Endothelial cell of umbilical vein (primary cell): ENCODE data around the gene TOX2. TPM values are rescaled to one million over a fixed set of nuclear protein-coding genes. Genes with fewer than 3 reads are reported as not detected.

ENCODE experiments used
- BruUV-seq: library from RNA; stranded (reverse); fragments of 400-500 nt; replicated peaks from 2 replicates; lab custom pipeline; 2021; lab: Mats Ljungman, UMichigan
- CTCF ChIA-PET: fragments of 300-600, 350-600 bp; sonication (Branson Sonifier 250); formaldehyde crosslinking; loops from one replicate; lab custom pipeline; 2021; ENCODE audit warnings: antibody characterized with exemption, inconsistent platforms; lab: Charles Lee
- POLR2A ChIA-PET: fragments of 300-600, 350-600 bp; sonication (Branson Sonifier 250); formaldehyde crosslinking; loops from one replicate; lab custom pipeline; 2021; ENCODE audit warnings: antibody characterized with exemption, inconsistent platforms; lab: Charles Lee
- DNase-seq: peaks from one replicate; pipeline ENCODE4 v3.0.0-alpha.2; 2011; ENCODE audit warnings: low read depth, low spot score
- FAIRE-seq: peaks from 2 replicates; lab custom pipeline; 2011; peaks lifted over from hg19 to GRCh38; lab: Jason Lieb, UNC
- H2AFZ ChIP-seq: 2 replicates; pipeline ENCODE4 v1.6.0; 2012; ENCODE audit warnings: low read depth, low read length, control low read depth, inconsistent platforms
- H3K27ac ChIP-seq: 2 replicates; pipeline ENCODE4 v1.5.1; 2011; ENCODE audit warnings: low read depth, mild to moderate bottlenecking, control low read depth, low read length, moderate library complexity; ENCODE audit not compliant: insufficient read depth
- H3K27me3 ChIP-seq, 2 experiments: 2 replicates each; pipeline versions ENCODE4 v1.6.0 to v1.6.1; 2011; ENCODE audit warnings: low read length in 2 of 2, mixed read lengths in 1 of 2; ENCODE audit not compliant: control insufficient read depth in 2 of 2, insufficient read depth in 2 of 2
- H3K36me3 ChIP-seq, 2 experiments: 2 replicates in 1 of 2; 3 replicates in 1 of 2; pipeline ENCODE4 v1.5.1; 2011; ENCODE audit warnings: low read length in 2 of 2, mild to moderate bottlenecking in 1 of 2, moderate library complexity in 1 of 2; ENCODE audit not compliant: control insufficient read depth in 2 of 2, insufficient read depth in 2 of 2; ENCODE audit errors: extremely low read depth in 1 of 2
- H3K4me1 ChIP-seq: 3 replicates; pipeline ENCODE4 v1.5.1; 2011; ENCODE audit warnings: mild to moderate bottlenecking, low read length; ENCODE audit not compliant: control insufficient read depth, insufficient read depth; ENCODE audit errors: extremely low read depth
- H3K4me2 ChIP-seq: 2 replicates; pipeline ENCODE4 v1.6.1; 2011; ENCODE audit warnings: low read length, control low read depth, mixed read lengths; ENCODE audit not compliant: insufficient read depth
- H3K4me3 ChIP-seq, 3 experiments: fragments of 200-600 bp in 1 of 3; sonication (generic), shearing (Covaris generic) in 1 of 3; replicated peaks in 1 of 3; 2 replicates each; pipeline ENCODE4 v1.5.1; 2011 to 2016; ENCODE audit warnings: control low read depth in 3 of 3, low read length in 3 of 3, mild to moderate bottlenecking in 2 of 3, inconsistent platforms in 1 of 3, low read depth in 1 of 3, moderate library complexity in 1 of 3; ENCODE audit not compliant: insufficient read depth in 1 of 3
- H3K79me2 ChIP-seq: 2 replicates; pipeline ENCODE4 v1.6.0; 2012; ENCODE audit warnings: low read length, inconsistent platforms; ENCODE audit not compliant: control insufficient read depth, insufficient read depth
- H3K9ac ChIP-seq: replicated peaks from 2 replicates; pipeline ENCODE3; 2011; ENCODE audit warnings: low read length, control low read depth; ENCODE audit not compliant: insufficient read depth; ENCODE audit errors: extremely low read depth
- H3K9me1 ChIP-seq: replicated peaks from 3 replicates; pipeline ENCODE4 v1.6.0; 2011; ENCODE audit warnings: mild to moderate bottlenecking, low read length; ENCODE audit not compliant: control insufficient read depth, insufficient read depth; ENCODE audit errors: extremely low read depth
- H3K9me3 ChIP-seq: replicated peaks from 2 replicates; pipeline ENCODE4 v1.5.1; 2012; ENCODE audit warnings: low read length, inconsistent platforms; ENCODE audit not compliant: control insufficient read depth, insufficient read depth
- H4K20me1 ChIP-seq: replicated peaks from 2 replicates; pipeline ENCODE3; 2011; ENCODE audit warnings: mild to moderate bottlenecking, low read length; ENCODE audit not compliant: control insufficient read depth, insufficient read depth; ENCODE audit errors: extremely low read depth
- EZH2 ChIP-seq: IDR thresholded peaks from 2 replicates; pipeline ENCODE4 v1.6.1; 2012; ENCODE audit warnings: borderline replicate concordance, low read depth, mild to moderate bottlenecking, moderate library complexity, low read length, inconsistent platforms; ENCODE audit not compliant: severe bottlenecking
- FOS ChIP-seq: IDR thresholded peaks from 2 replicates; pipeline ENCODE4 v1.6.1; 2011; ENCODE audit warnings: mild to moderate bottlenecking, low read length, moderate library complexity, borderline replicate concordance; ENCODE audit not compliant: insufficient read depth
- GATA2 ChIP-seq: IDR thresholded peaks from 2 replicates; pipeline ENCODE4 v1.7.0; 2011; ENCODE audit warnings: low read depth, mild to moderate bottlenecking, moderate library complexity, mixed read lengths, low read length; ENCODE audit not compliant: insufficient read length, insufficient read depth
- JUN ChIP-seq: IDR thresholded peaks from 2 replicates; pipeline ENCODE4 v1.6.1; 2011; ENCODE audit warnings: borderline replicate concordance, low read depth; ENCODE audit not compliant: insufficient read length, insufficient read depth
- MYC ChIP-seq: IDR thresholded peaks from one replicate; pipeline ENCODE4 v1.6.1; 2011; ENCODE audit warnings: mild to moderate bottlenecking, low read depth, low read length
- POLR2A ChIP-seq: IDR thresholded peaks from 2 replicates; pipeline ENCODE4 v1.6.1; 2012; ENCODE audit warnings: low read depth, mild to moderate bottlenecking, control low read depth, low read length
- POLR2AphosphoS5 ChIP-seq: IDR thresholded peaks from 2 replicates; pipeline ENCODE4 v1.6.1; 2012; ENCODE audit warnings: low read depth, mild to moderate bottlenecking, control low read depth, low read length, moderate library complexity; ENCODE audit not compliant: insufficient read depth
- dilution Hi-C: fragments of 300-500 bp; cut with MboI; formaldehyde crosslinking; loops from one replicate; pipeline ENCODE4 v1.15.0; 2019; ENCODE audit warnings: low sequenced_read_pairs; ENCODE audit not compliant: extremely low pct_ligation_motif_present
- intact Hi-C: fragments of 100-400 bp; cut with micrococcal nuclease; formaldehyde crosslinking; loops from one replicate; pipeline ENCODE4 v1.10.0; 2022
- polyA plus RNA-seq, 4 experiments: library from polyadenylated mRNA; depleted of rRNA in 3 of 4; stranded (reverse) in 3 of 4; unstranded in 1 of 4; fragments of >200 nt; gene quantifications; 2 replicates each; pipeline versions ENCODE4 v1.2.1 to v1.2.3, GENCODE V29; 2011 to 2012; ENCODE audit warnings: missing spikeins in 1 of 4
- total RNA-seq: library from RNA; stranded (reverse); gene quantifications from 2 replicates; pipeline ENCODE4 v1.2.3, GENCODE V29; 2021
- TF ChIP-seq, protein P1 (sequence below): IDR thresholded peaks from 2 replicates; pipeline ENCODE4 v1.6.1; 2011; ENCODE audit not compliant: insufficient read depth, insufficient read length
- TF ChIP-seq, protein P2 (sequence below), 2 donors: IDR thresholded peaks; 1 replicate in 1 of 2; 2 replicates in 1 of 2; pipeline ENCODE4 v1.5.1; 2011; ENCODE audit warnings: low read length in 2 of 2, mild to moderate bottlenecking in 2 of 2, moderate library complexity in 2 of 2, control low read depth in 1 of 2, inconsistent platforms in 1 of 2, low read depth in 1 of 2; ENCODE audit not compliant: insufficient read depth in 1 of 2; ENCODE audit errors: extremely low read depth in 1 of 2

TOX2 gene
- total and polyA plus RNA-seq, 2 donors (not counting 3 experiments of a cell fraction or from before 2014, with no cell fraction given), result 7.0 to 18.6 TPM

- H3K4me2 ChIP-seq, result no peak overlapping the region
- H3K9me1 ChIP-seq, result no peaks in the 10 kb centered on the region
- no peak overlapping the region for H3K9ac ChIP-seq
- no peak overlapping the region for H3K4me3 ChIP-seq
- no TSS peak for BruUV-seq
- no peaks in the 10 kb centered on the region for H3K36me3 ChIP-seq
- dilution Hi-C loops, result no loop called here
- TF ChIP-seq GATA2, result no peak
- H2AFZ ChIP-seq, result no peak overlapping the region
- POLR2A ChIA-PET, result no interaction called here
- no peak for DNase-seq
- no peaks in the 10 kb centered on the region for H4K20me1 ChIP-seq
- no peak overlapping the region for H3K27ac ChIP-seq
- no peaks in the 10 kb centered on the region for H3K9me3 ChIP-seq
- no peak for FAIRE-seq
- no peaks in the 10 kb centered on the region for H3K4me1 ChIP-seq
- intact Hi-C loops, result no loop called here
- H3K27me3 ChIP-seq, result no peaks in the 10 kb centered on the region
- CTCF ChIA-PET, result no interaction called here
- H3K79me2 ChIP-seq, result no peaks in the 10 kb centered on the region
These were observed 116.4 kb downstream of the TOX2 start for GRCh38 chr20:44031001-44031574.

DNA sequence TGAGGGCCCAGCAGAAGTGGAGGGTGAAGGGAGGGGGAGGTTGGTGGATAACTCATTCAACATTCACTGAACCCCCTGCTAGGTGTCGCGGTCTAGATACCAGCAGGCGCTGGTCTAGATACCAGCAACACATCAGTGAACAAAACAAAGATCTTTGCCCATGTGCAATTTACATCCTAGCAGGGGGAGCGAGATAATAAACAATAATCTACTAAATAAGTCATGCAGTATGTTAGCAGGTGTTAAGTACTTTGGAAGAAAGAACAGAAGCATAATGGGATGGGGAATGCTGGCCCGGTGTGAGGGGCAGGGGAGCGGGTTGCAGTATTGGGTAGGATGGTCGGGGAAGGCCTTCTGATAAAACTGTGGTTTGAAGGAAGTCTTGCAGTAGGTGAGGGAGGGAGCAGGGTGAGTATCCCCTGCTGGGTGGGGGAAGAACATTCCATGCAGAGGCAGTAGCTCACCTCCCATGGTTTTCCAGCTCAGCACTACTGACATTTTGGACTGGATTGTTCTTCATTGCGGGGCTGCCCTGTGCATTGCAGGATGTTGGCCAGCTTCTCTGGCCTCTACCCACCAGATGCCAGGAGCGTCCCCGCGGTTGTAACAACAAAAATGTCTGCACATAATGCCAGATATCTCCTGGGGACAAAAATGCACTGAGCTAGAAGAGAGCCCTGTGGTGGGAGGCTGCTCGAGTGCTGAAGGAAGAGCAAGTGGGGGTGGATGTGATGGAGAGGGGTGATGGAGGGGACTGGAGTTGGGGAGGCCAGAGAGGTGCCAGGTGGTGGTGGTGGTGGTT lies 117.3 kb downstream of the TOX2 start:
- H3K9me3 ChIP-seq, result no peaks in the 10 kb centered on the region
- H3K4me1 ChIP-seq, result no peaks in the 10 kb centered on the region
- H3K79me2 ChIP-seq, result no peaks in the 10 kb centered on the region
- no peak overlapping the region for H3K9ac ChIP-seq
- DNase-seq (no peak), FAIRE-seq (no peak)
- no peaks in the 10 kb centered on the region for H3K36me3 ChIP-seq
- H3K4me2 ChIP-seq, result no peak overlapping the region
- no peaks in the 10 kb centered on the region for H3K9me1 ChIP-seq
- no TSS peak for BruUV-seq
- no peaks in the 10 kb centered on the region for H3K27me3 ChIP-seq
- dilution Hi-C loops, result no loop called here
- H3K4me3 ChIP-seq, result no peak overlapping the region
- POLR2A ChIA-PET, result no interaction called here
- no peak overlapping the region for H2AFZ ChIP-seq
- H4K20me1 ChIP-seq, result no peaks in the 10 kb centered on the region
- CTCF ChIA-PET, result interaction anchor here (1.2 to 2.0 kb wide), 3 partner anchors 24 to 48 kb away, joined by 3 to 6 read pairs (median 4); no protein-coding TSS in a partner anchor
- H3K27ac ChIP-seq, result no peak overlapping the region
- no peak for TF ChIP-seq POLR2A
- no peak for TF ChIP-seq GATA2
- TF ChIP-seq POLR2AphosphoS5, result no peak
- TF ChIP-seq EZH2, result no peak
- TF ChIP-seq MYC, result no peak
- TF ChIP-seq JUN, result no peak
- TF ChIP-seq FOS, result no peak
- TF ChIP-seq, protein P1, sequence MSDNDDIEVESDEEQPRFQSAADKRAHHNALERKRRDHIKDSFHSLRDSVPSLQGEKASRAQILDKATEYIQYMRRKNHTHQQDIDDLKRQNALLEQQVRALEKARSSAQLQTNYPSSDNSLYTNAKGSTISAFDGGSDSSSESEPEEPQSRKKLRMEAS, result no peak
- TF ChIP-seq, protein P2, sequence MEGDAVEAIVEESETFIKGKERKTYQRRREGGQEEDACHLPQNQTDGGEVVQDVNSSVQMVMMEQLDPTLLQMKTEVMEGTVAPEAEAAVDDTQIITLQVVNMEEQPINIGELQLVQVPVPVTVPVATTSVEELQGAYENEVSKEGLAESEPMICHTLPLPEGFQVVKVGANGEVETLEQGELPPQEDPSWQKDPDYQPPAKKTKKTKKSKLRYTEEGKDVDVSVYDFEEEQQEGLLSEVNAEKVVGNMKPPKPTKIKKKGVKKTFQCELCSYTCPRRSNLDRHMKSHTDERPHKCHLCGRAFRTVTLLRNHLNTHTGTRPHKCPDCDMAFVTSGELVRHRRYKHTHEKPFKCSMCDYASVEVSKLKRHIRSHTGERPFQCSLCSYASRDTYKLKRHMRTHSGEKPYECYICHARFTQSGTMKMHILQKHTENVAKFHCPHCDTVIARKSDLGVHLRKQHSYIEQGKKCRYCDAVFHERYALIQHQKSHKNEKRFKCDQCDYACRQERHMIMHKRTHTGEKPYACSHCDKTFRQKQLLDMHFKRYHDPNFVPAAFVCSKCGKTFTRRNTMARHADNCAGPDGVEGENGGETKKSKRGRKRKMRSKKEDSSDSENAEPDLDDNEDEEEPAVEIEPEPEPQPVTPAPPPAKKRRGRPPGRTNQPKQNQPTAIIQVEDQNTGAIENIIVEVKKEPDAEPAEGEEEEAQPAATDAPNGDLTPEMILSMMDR (IDR thresholded peaks at IDR 0.05; ENCODE audit: extremely low read depth in 1 of 2, insufficient read depth in 1 of 2, low read depth in 1 of 2, low read length in 2 of 2), result no peak
- intact Hi-C loops, result no loop called here
